H1 (cell line): ENCODE results near the gene TPBG. TPM values are rescaled to one million over a fixed set of nuclear protein-coding genes. Genes with fewer than 3 reads are reported as not detected.
A peak's percentile ranks its signal among the peaks of the same experiment; 100 is the strongest.

ENCODE experiments used
- ATF2 ChIP-seq: IDR thresholded peaks from 2 replicates; pipeline ENCODE4 v1.6.1; 2012; ENCODE audit warnings: low read length, inconsistent platforms
- BACH1 ChIP-seq: IDR thresholded peaks from 2 replicates; pipeline ENCODE4 v1.6.1; 2012; ENCODE audit warnings: low read length, improper control_type of control experiment
- CBX8 ChIP-seq: fragments of 300-800, 300-1000 bp; sonication (generic); IDR thresholded peaks from 2 replicates; pipeline ENCODE4 v1.7.1; 2016; ENCODE audit warnings: low read depth, low read length, borderline replicate concordance
- CHD1 ChIP-seq: IDR thresholded peaks from 2 replicates; pipeline ENCODE4 v1.6.1; 2012; ENCODE audit warnings: low read depth, low read length, improper control_type of control experiment
- CREB1 ChIP-seq: IDR thresholded peaks from 2 replicates; pipeline ENCODE4 v1.6.1; 2012; ENCODE audit warnings: inconsistent platforms
- E2F6 ChIP-seq: IDR thresholded peaks from 2 replicates; pipeline ENCODE4 v1.6.1; 2012; ENCODE audit warnings: inconsistent platforms
- HDAC6 ChIP-seq: IDR thresholded peaks from one replicate; pipeline ENCODE4 v1.7.1; 2012; ENCODE audit warnings: low read depth, mild to moderate bottlenecking, inconsistent platforms, low read length, moderate library complexity
- JUND ChIP-seq: IDR thresholded peaks from 2 replicates; pipeline ENCODE4 v1.6.1; 2011; ENCODE audit warnings: mild to moderate bottlenecking, improper control_type of control experiment, low read length
- MAX ChIP-seq: IDR thresholded peaks from 2 replicates; pipeline ENCODE4 v1.6.1; 2012; ENCODE audit warnings: inconsistent platforms
- NANOG ChIP-seq: IDR thresholded peaks from 2 replicates; pipeline ENCODE4 v1.6.1; 2011; ENCODE audit warnings: low read length, low read depth, mild to moderate bottlenecking, inconsistent platforms; ENCODE audit not compliant: insufficient read depth, poor library complexity, severe bottlenecking
- POLR2A ChIP-seq, 2 experiments: IDR thresholded peaks; 1 replicate in 1 of 2; 2 replicates in 1 of 2; pipeline ENCODE4 v1.6.1; 2011; ENCODE audit warnings: low read depth in 2 of 2, low read length in 2 of 2, mild to moderate bottlenecking in 2 of 2; ENCODE audit errors: control extremely low read depth in 1 of 2
- POLR2AphosphoS5 ChIP-seq: IDR thresholded peaks from 2 replicates; pipeline ENCODE4 v1.6.1; 2011; ENCODE audit warnings: low read depth, low read length
- POU5F1 ChIP-seq: IDR thresholded peaks from 2 replicates; pipeline ENCODE4 v1.6.1; 2011; ENCODE audit warnings: low read depth, mild to moderate bottlenecking, low read length, moderate library complexity
- RAD21 ChIP-seq, 2 experiments: IDR thresholded peaks in 1 of 2; conservative IDR thresholded peaks in 1 of 2; 2 replicates each; pipeline ENCODE4 v1.6.1; 2011; ENCODE audit warnings: low read depth in 2 of 2, low read length in 2 of 2, improper control_type of control experiment in 1 of 2, inconsistent platforms in 1 of 2, mild to moderate bottlenecking in 1 of 2, moderate library complexity in 1 of 2
- RFX5 ChIP-seq: IDR thresholded peaks from 2 replicates; pipeline ENCODE4 v1.6.1; 2011; ENCODE audit warnings: low read depth, low read length, improper control_type of control experiment, borderline replicate concordance
- SIN3A ChIP-seq, 2 experiments: IDR thresholded peaks in 1 of 2; conservative IDR thresholded peaks in 1 of 2; 2 replicates each; pipeline ENCODE4 v1.6.1; 2011 to 2012; ENCODE audit warnings: low read length in 2 of 2, improper control_type of control experiment in 1 of 2, low read depth in 1 of 2, mild to moderate bottlenecking in 1 of 2
- TAF1 ChIP-seq: IDR thresholded peaks from 2 replicates; pipeline ENCODE4 v1.6.1; 2011; ENCODE audit warnings: mild to moderate bottlenecking, low read depth, low read length
- TAF7 ChIP-seq: optimal IDR thresholded peaks from 2 replicates; pipeline ENCODE3; 2011; ENCODE audit warnings: low read depth, mild to moderate bottlenecking, inconsistent platforms, low read length, moderate library complexity, borderline replicate concordance
- TBP ChIP-seq: IDR thresholded peaks from 2 replicates; pipeline ENCODE4 v1.6.1; 2011; ENCODE audit warnings: low read depth, low read length, improper control_type of control experiment
- TEAD4 ChIP-seq: IDR thresholded peaks from 2 replicates; pipeline ENCODE4 v1.6.1; 2012; ENCODE audit warnings: low read depth, low read length, inconsistent platforms, mixed read lengths
- YY1 ChIP-seq: IDR thresholded peaks from 2 replicates; pipeline ENCODE4 v1.6.1; 2011; ENCODE audit warnings: low read depth, mild to moderate bottlenecking, low read length
- ZNF274 ChIP-seq: IDR thresholded peaks from 2 replicates; pipeline ENCODE4 v1.7.0; 2012; ENCODE audit warnings: low read length, borderline replicate concordance; ENCODE audit errors: extremely low read depth
- polyA plus RNA-seq, 7 experiments: library from polyadenylated mRNA; depleted of rRNA in 3 of 7; stranded (reverse) in 5 of 7; unstranded in 2 of 7; fragments of >200 nt in 5 of 7; fragments of 200-250 nt in 2 of 7; gene quantifications; 1 replicate in 5 of 7; 2 replicates in 1 of 7; 4 replicates in 1 of 7; pipeline versions ENCODE4 v1.2.1 to v1.2.3, GENCODE V29; 2011 to 2013; ENCODE audit warnings: missing spikeins in 2 of 7, mixed read lengths in 2 of 7
- total RNA-seq: library from RNA; stranded (reverse); fragmentation: NEBNext Ultra II Directional; extraction: Animal tissue kit (Norgen Biotek cat#: 25700); gene quantifications from 2 replicates; pipeline ENCODE4 v1.2.1, GENCODE V29; 2021

TPBG gene
- total and polyA plus RNA-seq, 2 of the 8 experiments (the other 6 are each of a cell fraction or from before 2014, with no cell fraction given): 28.4 to 33.6 TPM

- TF ChIP-seq NANOG: no peak
- peak; percentile 88 for TF ChIP-seq JUND
- no peak for TF ChIP-seq ATF2
- TF ChIP-seq CHD1: peak; percentile 78
- TF ChIP-seq RFX5: no peak
- peak; percentile 84 for TF ChIP-seq TAF7
- TF ChIP-seq POU5F1: no peak
- peak; percentile 44; the same call in 1 of the 2 replicates for TF ChIP-seq POLR2AphosphoS5
- TF ChIP-seq ZNF274: no peak
- TF ChIP-seq SIN3A (conservative IDR thresholded peaks at IDR 0.05 in 1 of 2, IDR thresholded peaks at IDR 0.05 in 1 of 2; ENCODE audit: low read depth in 1 of 2, low read length in 2 of 2): 0 out of 4 replicates have a peak, but pooled peaks of 1 of the 2 experiments have one; percentile 33
- peak; percentile 93 for TF ChIP-seq TEAD4
- 0 out of 2 replicates have a peak, but pooled peaks have one; percentile 29 for TF ChIP-seq CREB1
- no peak for TF ChIP-seq BACH1
- TF ChIP-seq YY1: no peak
- peak; percentile 41; the same call in 1 of the 2 replicates for TF ChIP-seq E2F6
- TF ChIP-seq TAF1: peak; percentile 87
- TF ChIP-seq MAX: peak; percentile 42; the same call in 1 of the 2 replicates
- TF ChIP-seq TBP: peak; percentile 42; the same call in 1 of the 2 replicates
- TF ChIP-seq RAD21 (IDR thresholded peaks at IDR 0.05 in 1 of 2, conservative IDR thresholded peaks at IDR 0.05 in 1 of 2; ENCODE audit: low read depth in 2 of 2, low read length in 2 of 2): peak; percentile 58 to 61
- no peak for TF ChIP-seq CBX8
- TF ChIP-seq HDAC6: no peak
- TF ChIP-seq POLR2A (IDR thresholded peaks at IDR 0.05; ENCODE audit: control extremely low read depth in 1 of 2, low read depth in 2 of 2, low read length in 2 of 2): peak in 1 of 2 experiments; percentile 55; a peak in 1 of 3 replicates
Measured at GRCh38 chr6:82363428-82364086, at the start of gene TPBG (continued).
